Measurements from ENCODE around the gene OPCML. TPM values are rescaled to one million over a fixed set of nuclear protein-coding genes. Genes with fewer than 3 reads are reported as not detected.

Gene OPCML
- total and polyA plus RNA-seq, 2 donors (not counting 1 experiment from before 2014, with no cell fraction given), result not detected

- H3K9me3 Mint-ChIP-seq (ENCODE audit: insufficient read depth), result peaks cover 4% of the 10 kb centered on the region
- H4K20me1 ChIP-seq (ENCODE audit: control insufficient read depth, insufficient read depth, low read length, poor library complexity, severe bottlenecking), result no peaks in the 10 kb centered on the region
- no peaks in the 10 kb centered on the region for H3K79me2 ChIP-seq (ENCODE audit: control insufficient read depth, insufficient read depth, low read length)
- no peaks in the 10 kb centered on the region for H3K9me3 ChIP-seq (ENCODE audit: control extremely low read depth in 1 of 3, control insufficient read depth in 2 of 3, insufficient read depth in 1 of 3, low read length in 2 of 3)
- no peak overlapping the region for H2AFZ ChIP-seq (ENCODE audit: insufficient read depth, low read depth, low read length, poor library complexity, severe bottlenecking)
- no peaks in the 10 kb centered on the region for H3K27me3 ChIP-seq (replicated peaks in 1 of 4; ENCODE audit: control extremely low read depth in 1 of 4, control insufficient read depth in 3 of 4, insufficient read depth in 4 of 4, low read length in 3 of 4)
- no peaks in the 10 kb centered on the region for H3K27me3 Mint-ChIP-seq
- H3K4me1 Mint-ChIP-seq, result no peaks in the 10 kb centered on the region
- ATAC-seq (ENCODE audit: low read depth), result no peak
- no peaks in the 10 kb centered on the region for H3K4me1 ChIP-seq (ENCODE audit: control insufficient read depth in 2 of 2, insufficient read depth in 2 of 2, low read length in 2 of 2)
- no peak overlapping the region for H3K27ac Mint-ChIP-seq
- no peak overlapping the region for H3K4me3 ChIP-seq (ENCODE audit: control extremely low read depth in 1 of 5, extremely low read depth in 1 of 5, insufficient read depth in 1 of 5, low read depth in 2 of 5, low read length in 4 of 5)
- CTCF ChIA-PET, result no interaction called here
- no peak overlapping the region for H3K4me2 ChIP-seq (replicated peaks; ENCODE audit: low read depth, low read length, poor library complexity, severe bottlenecking)
- H3K9ac ChIP-seq (ENCODE audit: low read length), result no peak overlapping the region
- POLR2A ChIA-PET, result no interaction called here
- DNase-seq, result no peak
- no peak overlapping the region for H3K4me3 Mint-ChIP-seq
- H3K27ac ChIP-seq (ENCODE audit: low read length in 2 of 2), result no peak overlapping the region
- no peak for TF ChIP-seq CTCF (IDR thresholded peaks at IDR 0.05)
- no peak for TF ChIP-seq EZH2 (IDR thresholded peaks at IDR 0.05; ENCODE audit: borderline replicate concordance, insufficient read depth, low read depth, low read length, poor library complexity, severe bottlenecking)
- no peaks in the 10 kb centered on the region for H3K36me3 ChIP-seq (replicated peaks in 1 of 2; ENCODE audit: control extremely low read depth in 1 of 2, control insufficient read depth in 1 of 2, extremely low read depth in 1 of 2, insufficient read depth in 2 of 2, low read length in 1 of 2)
- intact Hi-C loops (cut with micrococcal nuclease), result no loop called here
- WGBS (ENCODE audit: insufficient coverage), result 40% methylated on average over 1 of the region's 3 CpGs
Observed at GRCh38 chr11:133243832-133244231, 288.5 kb downstream of the OPCML start.

GRCh38 chr11:133240908-133241655 lies 291.2 kb downstream of the OPCML start:
- ChIA-PET POLR2A (no interaction called here), CTCF (no interaction called here)

More at GRCh38 chr11:133240908-133241655, 291.2 kb downstream of the OPCML start:
- no peak overlapping the region for H3K27ac Mint-ChIP-seq
- H3K4me3 Mint-ChIP-seq, result no peak overlapping the region
- no peaks in the 10 kb centered on the region for H3K4me1 ChIP-seq (ENCODE audit: control insufficient read depth in 2 of 2, insufficient read depth in 2 of 2, low read length in 2 of 2)
- no peak for DNase-seq
- H3K27ac ChIP-seq (ENCODE audit: low read length in 2 of 2), result no peak overlapping the region
- no peaks in the 10 kb centered on the region for H3K9me3 Mint-ChIP-seq (ENCODE audit: insufficient read depth)
- no peak overlapping the region for H3K4me2 ChIP-seq (replicated peaks; ENCODE audit: low read depth, low read length, poor library complexity, severe bottlenecking)
- intact Hi-C loops (cut with micrococcal nuclease), result no loop called here
- H3K4me3 ChIP-seq (ENCODE audit: control extremely low read depth in 1 of 5, extremely low read depth in 1 of 5, insufficient read depth in 1 of 5, low read depth in 2 of 5, low read length in 4 of 5), result no peak overlapping the region
- no peaks in the 10 kb centered on the region for H3K27me3 Mint-ChIP-seq
- no peaks in the 10 kb centered on the region for H4K20me1 ChIP-seq (ENCODE audit: control insufficient read depth, insufficient read depth, low read length, poor library complexity, severe bottlenecking)
- H3K9ac ChIP-seq (ENCODE audit: low read length), result no peak overlapping the region
- no peaks in the 10 kb centered on the region for H3K9me3 ChIP-seq (ENCODE audit: control extremely low read depth in 1 of 3, control insufficient read depth in 2 of 3, insufficient read depth in 1 of 3, low read length in 2 of 3)
- no peak overlapping the region for H2AFZ ChIP-seq (ENCODE audit: insufficient read depth, low read depth, low read length, poor library complexity, severe bottlenecking)
- WGBS (ENCODE audit: insufficient coverage), result 37% methylated on average over 2 of the region's 10 CpGs
- no peaks in the 10 kb centered on the region for H3K4me1 Mint-ChIP-seq
- no peaks in the 10 kb centered on the region for H3K27me3 ChIP-seq (replicated peaks in 1 of 4; ENCODE audit: control extremely low read depth in 1 of 4, control insufficient read depth in 3 of 4, insufficient read depth in 4 of 4, low read length in 3 of 4)
- H3K36me3 ChIP-seq (replicated peaks in 1 of 2; ENCODE audit: control extremely low read depth in 1 of 2, control insufficient read depth in 1 of 2, extremely low read depth in 1 of 2, insufficient read depth in 2 of 2, low read length in 1 of 2), result no peaks in the 10 kb centered on the region
- no peaks in the 10 kb centered on the region for H3K79me2 ChIP-seq (ENCODE audit: control insufficient read depth, insufficient read depth, low read length)
- ATAC-seq (ENCODE audit: low read depth), result no peak
- TF ChIP-seq CTCF (IDR thresholded peaks at IDR 0.05) (no peak), EZH2 (IDR thresholded peaks at IDR 0.05; ENCODE audit: borderline replicate concordance, insufficient read depth, low read depth, low read length, poor library complexity, severe bottlenecking) (no peak)
